Suprapubic skin (tissue), 4 donors: ENCODE measurements around the gene ASPDH. TPM values are rescaled to one million over a fixed set of nuclear protein-coding genes. Genes with fewer than 3 reads are reported as not detected.

ENCODE experiments used
- DNase-seq, 2 donors: peaks; one replicate each; pipeline ENCODE4 v3.0.0-alpha.2; 2019; ENCODE audit warnings: low spot score in 2 of 2
- H3K27ac ChIP-seq: fragments of 200-600 bp; sonication (generic); one replicate; pipeline ENCODE4 v1.5.1; 2019
- H3K27me3 ChIP-seq: fragments of 200-600 bp; sonication (generic); one replicate; pipeline ENCODE4 v1.5.1; 2019
- H3K36me3 ChIP-seq: fragments of 200-600 bp; sonication (generic); one replicate; pipeline ENCODE4 v1.5.1; 2019
- H3K4me1 ChIP-seq: fragments of 200-600 bp; sonication (generic); one replicate; pipeline ENCODE4 v1.5.1; 2019
- H3K4me3 ChIP-seq: fragments of 200-600 bp; sonication (generic); one replicate; pipeline ENCODE4 v1.5.1; 2019; ENCODE audit warnings: mild to moderate bottlenecking
- H3K9me3 ChIP-seq: fragments of 200-600 bp; sonication (generic); one replicate; pipeline ENCODE4 v1.5.1; 2019
- EP300 ChIP-seq: sonication (generic); formaldehyde crosslinking; IDR thresholded peaks from one replicate; pipeline ENCODE4 v1.6.1; 2017; ENCODE audit warnings: antibody characterized with exemption
- POLR2A ChIP-seq, 2 donors: fragments of 450-650 bp; IDR thresholded peaks; one replicate each; pipeline ENCODE4 v1.6.1; 2017; ENCODE audit warnings: antibody characterized with exemption in 2 of 2, mild to moderate bottlenecking in 2 of 2, moderate library complexity in 2 of 2
- POLR2AphosphoS5 ChIP-seq, 3 donors: sonication (generic); formaldehyde crosslinking; IDR thresholded peaks; one replicate each; pipeline ENCODE4 v1.6.1; 2017; ENCODE audit warnings: antibody characterized with exemption in 3 of 3
- WGBS: methylation state at CpG from one replicate; pipeline ENCODE4 v1.1.5; 2018; 5-methylcytosine and 5-hydroxymethylcytosine counted together
- total RNA-seq, 4 donors: library from RNA; depleted of rRNA; stranded (reverse); fragments of >200 nt; gene quantifications; one replicate each; pipeline ENCODE4 v1.1.0, GENCODE V29; 2016
- TF ChIP-seq, protein P1 (sequence below), 2 donors: fragments of 200-600 bp in 1 of 2; fragments of 450-650 bp in 1 of 2; sonication (generic) in 1 of 2; IDR thresholded peaks; one replicate each; pipeline ENCODE4 v1.5.1; 2016 to 2019; ENCODE audit warnings: antibody characterized with exemption in 2 of 2, mild to moderate bottlenecking in 1 of 2, moderate library complexity in 1 of 2

The ASPDH gene
- total RNA-seq, 4 donors from 2014 or later, result not detected

- H3K4me3 ChIP-seq, result peak overlapping the region; percentile 64
- TF ChIP-seq EP300 (no peak), POLR2A (IDR thresholded peaks at IDR 0.05) (no peak), POLR2AphosphoS5 (IDR thresholded peaks at IDR 0.05) (no peak)
- TF ChIP-seq, protein P1, sequence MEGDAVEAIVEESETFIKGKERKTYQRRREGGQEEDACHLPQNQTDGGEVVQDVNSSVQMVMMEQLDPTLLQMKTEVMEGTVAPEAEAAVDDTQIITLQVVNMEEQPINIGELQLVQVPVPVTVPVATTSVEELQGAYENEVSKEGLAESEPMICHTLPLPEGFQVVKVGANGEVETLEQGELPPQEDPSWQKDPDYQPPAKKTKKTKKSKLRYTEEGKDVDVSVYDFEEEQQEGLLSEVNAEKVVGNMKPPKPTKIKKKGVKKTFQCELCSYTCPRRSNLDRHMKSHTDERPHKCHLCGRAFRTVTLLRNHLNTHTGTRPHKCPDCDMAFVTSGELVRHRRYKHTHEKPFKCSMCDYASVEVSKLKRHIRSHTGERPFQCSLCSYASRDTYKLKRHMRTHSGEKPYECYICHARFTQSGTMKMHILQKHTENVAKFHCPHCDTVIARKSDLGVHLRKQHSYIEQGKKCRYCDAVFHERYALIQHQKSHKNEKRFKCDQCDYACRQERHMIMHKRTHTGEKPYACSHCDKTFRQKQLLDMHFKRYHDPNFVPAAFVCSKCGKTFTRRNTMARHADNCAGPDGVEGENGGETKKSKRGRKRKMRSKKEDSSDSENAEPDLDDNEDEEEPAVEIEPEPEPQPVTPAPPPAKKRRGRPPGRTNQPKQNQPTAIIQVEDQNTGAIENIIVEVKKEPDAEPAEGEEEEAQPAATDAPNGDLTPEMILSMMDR (IDR thresholded peaks at IDR 0.05), result no peak
- peaks cover 6% of the 10 kb centered on the region for H3K36me3 ChIP-seq
- H3K27me3 ChIP-seq, result no peaks in the 10 kb centered on the region
- peak; percentile 69 to 71 for DNase-seq
- peaks cover 19% of the 10 kb centered on the region for H3K4me1 ChIP-seq
- no peaks in the 10 kb centered on the region for H3K9me3 ChIP-seq
- 60% methylated on average over 13 of the region's 26 CpGs for WGBS
- H3K27ac ChIP-seq, result peak overlapping the region; percentile 67
These were observed 3.5 kb downstream of the ASPDH start for GRCh38 chr19:50510121-50510670.

DNA sequence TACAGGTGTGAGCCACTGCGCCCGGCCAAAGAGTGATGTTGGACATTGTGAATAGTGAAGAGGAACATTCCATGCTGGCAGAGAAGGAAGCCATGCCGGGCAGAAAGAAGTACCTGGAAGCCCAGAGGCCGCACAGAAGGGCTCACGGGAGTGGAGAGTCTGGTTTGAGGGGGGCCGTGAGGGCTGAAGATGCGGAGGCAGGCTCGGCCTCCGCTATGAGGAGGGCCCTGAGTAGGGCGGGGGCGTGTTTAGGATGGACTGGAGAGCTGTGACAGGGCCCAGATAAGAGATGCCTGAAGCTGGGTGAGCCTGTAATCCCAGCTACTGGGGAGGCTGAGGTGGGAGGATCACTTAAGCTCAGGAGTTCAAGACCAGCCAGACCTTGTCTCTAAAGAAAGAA is 4.3 kb downstream of the ASPDH start:
- Histone ChIP-seq H3K4me3 (no peak overlapping the region), H3K27ac (no peak overlapping the region), H3K27me3 (no peaks in the 10 kb centered on the region), H3K9me3 (no peaks in the 10 kb centered on the region), H3K4me1 (peaks cover 19% of the 10 kb centered on the region), H3K36me3 (peaks cover 6% of the 10 kb centered on the region)
- WGBS, result 84% methylated on average over 11 of the region's 11 CpGs
- no peak for TF ChIP-seq POLR2A (IDR thresholded peaks at IDR 0.05)
- no peak for TF ChIP-seq POLR2AphosphoS5 (IDR thresholded peaks at IDR 0.05)
- TF ChIP-seq EP300, result no peak
- TF ChIP-seq, protein P1 (IDR thresholded peaks at IDR 0.05), result no peak
- peak in 1 of 2 donors; percentile 26 for DNase-seq

GRCh38 chr19:50508843-50509190 is 4.9 kb downstream of the ASPDH start:
- peaks cover 19% of the 10 kb centered on the region for H3K4me1 ChIP-seq
- no peak overlapping the region for H3K4me3 ChIP-seq
- DNase-seq, result no peak
- no peaks in the 10 kb centered on the region for H3K27me3 ChIP-seq
- H3K27ac ChIP-seq, result no peak overlapping the region
- H3K9me3 ChIP-seq, result no peaks in the 10 kb centered on the region
- TF ChIP-seq POLR2AphosphoS5 (IDR thresholded peaks at IDR 0.05) (no peak), POLR2A (IDR thresholded peaks at IDR 0.05) (no peak), EP300 (no peak)
- TF ChIP-seq, protein P1 (IDR thresholded peaks at IDR 0.05), result no peak
- peaks cover 6% of the 10 kb centered on the region for H3K36me3 ChIP-seq
- WGBS, result 82% methylated on average over 3 of the region's 3 CpGs

GRCh38 chr19:50507376-50507775 is 6.3 kb downstream of the ASPDH start:
- H3K36me3 ChIP-seq, result peaks cover 6% of the 10 kb centered on the region
- no peaks in the 10 kb centered on the region for H3K27me3 ChIP-seq
- H3K4me1 ChIP-seq, result peaks cover 19% of the 10 kb centered on the region
- no peak for DNase-seq
- TF ChIP-seq EP300 (no peak), POLR2AphosphoS5 (IDR thresholded peaks at IDR 0.05) (no peak), POLR2A (IDR thresholded peaks at IDR 0.05) (no peak)
- TF ChIP-seq, protein P1 (IDR thresholded peaks at IDR 0.05), result no peak
- no peak overlapping the region for H3K27ac ChIP-seq
- 92% methylated on average over 8 of the region's 8 CpGs for WGBS
- H3K9me3 ChIP-seq, result no peaks in the 10 kb centered on the region
- no peak overlapping the region for H3K4me3 ChIP-seq

GRCh38 chr19:50506700-50507099 is 7.0 kb downstream of the ASPDH start:
- 92% methylated on average over 7 of the region's 10 CpGs for WGBS
- Histone ChIP-seq H3K4me1 (peaks cover 18% of the 10 kb centered on the region), H3K27me3 (no peaks in the 10 kb centered on the region), H3K4me3 (no peak overlapping the region), H3K27ac (no peak overlapping the region), H3K9me3 (no peaks in the 10 kb centered on the region), H3K36me3 (peaks cover 6% of the 10 kb centered on the region)
- no peak for DNase-seq
- TF ChIP-seq POLR2AphosphoS5 (IDR thresholded peaks at IDR 0.05), result no peak
- no peak for TF ChIP-seq EP300
